Activated CD8-positive, alpha-beta T cell treated with anti-CD3 and anti-CD28 coated beads for 36 hours (primary cell): ENCODE data around the gene ODF4. TPM values are rescaled to one million over a fixed set of nuclear protein-coding genes. Genes with fewer than 3 reads are reported as not detected.

ENCODE experiments used
- ATAC-seq: fragments of 200-7000 bp; cut with Tn5 transposase; one replicate; pipeline ENCODE4 v1.10.0; 2021; ENCODE audit warnings: mild to moderate bottlenecking, moderate library complexity
- CTCF ChIA-PET: fragments of 350-600 bp; sonication (Branson Sonifier 250); formaldehyde crosslinking; loops from one replicate; lab custom pipeline; 2021; ENCODE audit warnings: antibody characterized with exemption; lab: Charles Lee
- POLR2A ChIA-PET: fragments of 350-600 bp; sonication (Branson Sonifier 250); formaldehyde crosslinking; loops from one replicate; lab custom pipeline; 2021; ENCODE audit warnings: antibody characterized with exemption; lab: Charles Lee
- DNase-seq: peaks from one replicate; pipeline ENCODE4 v3.0.0-alpha.2; 2020
- H3K27ac Mint-ChIP-seq: one replicate; pipeline ENCODE4 v1.8.0; 2021; ENCODE audit warnings: mild to moderate bottlenecking, mixed read lengths
- H3K27me3 Mint-ChIP-seq: one replicate; pipeline ENCODE4 v1.8.0; 2021; ENCODE audit warnings: mixed read lengths
- H3K36me3 Mint-ChIP-seq: one replicate; pipeline ENCODE4 v1.8.0; 2021; ENCODE audit warnings: low read depth, mixed read lengths
- H3K4me1 Mint-ChIP-seq: one replicate; pipeline ENCODE4 v1.8.0; 2021; ENCODE audit warnings: low read depth, mixed read lengths
- H3K4me3 Mint-ChIP-seq: one replicate; pipeline ENCODE4 v1.8.0; 2021; ENCODE audit warnings: mild to moderate bottlenecking, moderate library complexity, mixed read lengths
- H3K9me3 Mint-ChIP-seq: one replicate; pipeline ENCODE4 v1.8.0; 2021; ENCODE audit warnings: mixed read lengths
- CTCF ChIP-seq: fragments of 200-600 bp; IDR thresholded peaks from one replicate; pipeline ENCODE4 v1.8.0; 2022; ENCODE audit warnings: antibody characterized with exemption, mild to moderate bottlenecking
- intact Hi-C: fragments of 100-400 bp; cut with micrococcal nuclease; formaldehyde crosslinking; loops from one replicate; pipeline ENCODE4 v1.10.0; 2022
- total RNA-seq, 2 experiments: library from RNA; stranded (reverse); gene quantifications; one replicate each; pipeline ENCODE4 v1.2.3, GENCODE V29; 2021

ODF4 gene
- total RNA-seq, 2 experiments from 2014 or later: not detected

GRCh38 chr17:8324132-8324531, 15.5 kb upstream of the ODF4 start:
- CTCF ChIA-PET: no interaction called here
- TF ChIP-seq CTCF: no peak
- Mint-ChIP-seq H3K4me3 (no peak overlapping the region), H3K27ac (no peak overlapping the region), H3K4me1 (peaks cover 12% of the 10 kb centered on the region), H3K27me3 (peaks cover 35% of the 10 kb centered on the region), H3K36me3 (no peaks in the 10 kb centered on the region), H3K9me3 (no peaks in the 10 kb centered on the region)
- POLR2A ChIA-PET: no interaction called here
- DNase-seq (no peak), ATAC-seq (no peak)
- intact Hi-C loops: no loop called here

GRCh38 chr17:8324923-8325322, 14.7 kb upstream of the ODF4 start:
- DNase-seq (no peak), ATAC-seq (no peak)
- Mint-ChIP-seq H3K27ac (no peak overlapping the region), H3K9me3 (no peaks in the 10 kb centered on the region), H3K4me3 (no peak overlapping the region), H3K27me3 (peaks cover 35% of the 10 kb centered on the region), H3K4me1 (peaks cover 12% of the 10 kb centered on the region), H3K36me3 (no peaks in the 10 kb centered on the region)
- ChIA-PET POLR2A (no interaction called here), CTCF (interaction anchor here (1.6 kb wide), 1 partner anchor 23 kb away, joined by 7 read pairs; no protein-coding TSS in a partner anchor)
- intact Hi-C loops: no loop called here
- no peak for TF ChIP-seq CTCF

GRCh38 chr17:8326511-8327302, 12.9 kb upstream of the ODF4 start:
- intact Hi-C loops: no loop called here
- ChIA-PET POLR2A (interaction anchor here (1.0 to 2.1 kb wide), 5 partner anchors 9 to 80 kb away, joined by 3 to 10 read pairs (median 4); partner anchors contain the start of genes CTC1 and KRABD2), CTCF (interaction anchor here (0.6 to 1.8 kb wide), 9 partner anchors 11 to 1128 kb away, joined by 3 to 10 read pairs (median 5); no protein-coding TSS in a partner anchor)
- H3K36me3 Mint-ChIP-seq: no peaks in the 10 kb centered on the region
- H3K27ac Mint-ChIP-seq: no peak overlapping the region
- no peaks in the 10 kb centered on the region for H3K9me3 Mint-ChIP-seq
- peak; percentile 75 for ATAC-seq
- DNase-seq: peak; percentile 48
- peaks cover 12% of the 10 kb centered on the region for H3K4me1 Mint-ChIP-seq
- H3K27me3 Mint-ChIP-seq: peaks cover 35% of the 10 kb centered on the region
- peak overlapping the region; percentile 64 for H3K4me3 Mint-ChIP-seq
- TF ChIP-seq CTCF: no peak

GRCh38 chr17:8327303-8327649, 12.4 kb upstream of the ODF4 start:
- ChIA-PET CTCF (interaction anchor here (0.6 to 1.8 kb wide), 7 partner anchors 10 to 1127 kb away, joined by 3 to 10 read pairs (median 5); no protein-coding TSS in a partner anchor), POLR2A (interaction anchor here (1.1 to 2.1 kb wide), 4 partner anchors 11 to 80 kb away, joined by 3 to 10 read pairs (median 5); partner anchors contain the start of genes CTC1 and KRABD2)
- peak; percentile 9 for DNase-seq
- H3K36me3 Mint-ChIP-seq: no peaks in the 10 kb centered on the region
- H3K4me1 Mint-ChIP-seq: peaks cover 12% of the 10 kb centered on the region
- no peak for TF ChIP-seq CTCF
- intact Hi-C loops: no loop called here
- H3K4me3 Mint-ChIP-seq: peak overlapping the region; percentile 64
- no peak overlapping the region for H3K27ac Mint-ChIP-seq
- peaks cover 35% of the 10 kb centered on the region for H3K27me3 Mint-ChIP-seq
- H3K9me3 Mint-ChIP-seq: no peaks in the 10 kb centered on the region
- no peak for ATAC-seq

- Mint-ChIP-seq H3K27ac (no peak overlapping the region), H3K4me1 (no peaks in the 10 kb centered on the region), H3K9me3 (no peaks in the 10 kb centered on the region), H3K36me3 (no peaks in the 10 kb centered on the region), H3K4me3 (no peak overlapping the region), H3K27me3 (peaks cover 11% of the 10 kb centered on the region)
- no peak for TF ChIP-seq CTCF
- POLR2A ChIA-PET: no interaction called here
- DNase-seq (no peak), ATAC-seq (no peak)
- intact Hi-C loops: no loop called here
- CTCF ChIA-PET: no interaction called here
These were observed 7.5 kb upstream of the ODF4 start for GRCh38 chr17:8332128-8332527.
